Astrocyte of the spinal cord (primary cell): ENCODE data around the gene ANKRD28.

ENCODE experiments used
- DNase-seq: peaks from one replicate; pipeline ENCODE4 v3.0.0; 2011; ENCODE audit warnings: low read depth, low spot score
- H3K4me3 ChIP-seq: 2 replicates; pipeline ENCODE4 v1.5.1; 2011; ENCODE audit warnings: low read depth, mild to moderate bottlenecking, low read length, moderate library complexity
- in situ Hi-C: cut with HindIII; loops from 2 replicates; pipeline ENCODE4 v1.10.0; 2017; ENCODE audit warnings: low sequenced_read_pairs
- TF ChIP-seq, protein P1 (sequence below): IDR thresholded peaks from 2 replicates; pipeline ENCODE4 v1.5.1; 2012; ENCODE audit warnings: low read depth, mild to moderate bottlenecking, low read length, inconsistent platforms

ANKRD28 gene

DNA sequence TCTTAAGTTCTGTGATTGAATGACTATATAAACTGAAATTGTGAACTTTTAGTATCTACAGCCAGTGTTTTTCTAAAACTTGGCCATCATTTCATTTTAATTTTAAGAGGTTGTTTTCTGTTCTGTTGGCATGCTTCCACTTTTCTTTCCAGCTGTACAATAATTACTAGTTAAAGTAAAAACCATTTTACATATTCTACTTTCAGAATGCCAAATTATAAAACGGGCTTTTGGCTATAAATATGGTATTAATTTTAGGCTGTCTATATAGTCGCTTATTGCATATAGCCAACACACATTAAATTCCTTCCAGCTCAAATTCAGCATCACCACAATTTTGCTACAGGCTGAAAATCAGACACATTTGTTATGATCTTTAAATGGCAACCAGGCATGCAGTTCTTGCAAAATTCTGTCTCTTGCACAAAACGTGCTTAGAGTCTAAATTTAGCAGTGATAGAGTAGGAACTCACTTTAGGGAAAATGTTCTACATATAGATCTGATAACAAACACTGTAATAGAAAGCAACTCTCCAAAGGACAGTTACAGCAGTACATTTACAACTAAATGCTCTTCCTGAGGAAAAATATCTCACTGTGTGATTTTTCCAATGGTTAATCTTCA, 115.1 kb downstream of the ANKRD28 start:
- H3K4me3 ChIP-seq = no peak overlapping the region
- in situ Hi-C loops = no loop called here
- TF ChIP-seq, protein P1, sequence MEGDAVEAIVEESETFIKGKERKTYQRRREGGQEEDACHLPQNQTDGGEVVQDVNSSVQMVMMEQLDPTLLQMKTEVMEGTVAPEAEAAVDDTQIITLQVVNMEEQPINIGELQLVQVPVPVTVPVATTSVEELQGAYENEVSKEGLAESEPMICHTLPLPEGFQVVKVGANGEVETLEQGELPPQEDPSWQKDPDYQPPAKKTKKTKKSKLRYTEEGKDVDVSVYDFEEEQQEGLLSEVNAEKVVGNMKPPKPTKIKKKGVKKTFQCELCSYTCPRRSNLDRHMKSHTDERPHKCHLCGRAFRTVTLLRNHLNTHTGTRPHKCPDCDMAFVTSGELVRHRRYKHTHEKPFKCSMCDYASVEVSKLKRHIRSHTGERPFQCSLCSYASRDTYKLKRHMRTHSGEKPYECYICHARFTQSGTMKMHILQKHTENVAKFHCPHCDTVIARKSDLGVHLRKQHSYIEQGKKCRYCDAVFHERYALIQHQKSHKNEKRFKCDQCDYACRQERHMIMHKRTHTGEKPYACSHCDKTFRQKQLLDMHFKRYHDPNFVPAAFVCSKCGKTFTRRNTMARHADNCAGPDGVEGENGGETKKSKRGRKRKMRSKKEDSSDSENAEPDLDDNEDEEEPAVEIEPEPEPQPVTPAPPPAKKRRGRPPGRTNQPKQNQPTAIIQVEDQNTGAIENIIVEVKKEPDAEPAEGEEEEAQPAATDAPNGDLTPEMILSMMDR = no peak
- DNase-seq = no peak

DNA sequence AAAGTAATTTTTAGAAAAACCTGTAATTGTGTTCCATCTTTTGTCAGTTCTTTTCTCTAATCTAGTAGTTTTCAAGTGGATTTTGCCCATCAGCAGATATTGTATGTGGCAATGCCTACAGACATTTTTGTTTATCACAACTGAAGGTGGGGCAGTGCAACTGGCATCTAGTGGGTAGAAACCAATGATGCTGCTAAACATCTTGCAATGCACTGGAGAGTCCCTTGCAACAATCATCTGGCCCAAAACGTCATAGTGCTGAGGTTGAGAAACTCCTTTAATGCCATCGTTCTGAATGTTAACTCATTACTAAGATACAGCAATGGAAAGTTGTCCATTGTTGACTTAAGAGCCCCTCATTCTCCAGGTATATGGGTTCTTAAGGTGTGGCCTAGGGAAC, 116.1 kb downstream of the ANKRD28 start:
- TF ChIP-seq, protein P1 = no peak
- no peak for DNase-seq
- no peak overlapping the region for H3K4me3 ChIP-seq
- in situ Hi-C loops = no loop called here

DNA sequence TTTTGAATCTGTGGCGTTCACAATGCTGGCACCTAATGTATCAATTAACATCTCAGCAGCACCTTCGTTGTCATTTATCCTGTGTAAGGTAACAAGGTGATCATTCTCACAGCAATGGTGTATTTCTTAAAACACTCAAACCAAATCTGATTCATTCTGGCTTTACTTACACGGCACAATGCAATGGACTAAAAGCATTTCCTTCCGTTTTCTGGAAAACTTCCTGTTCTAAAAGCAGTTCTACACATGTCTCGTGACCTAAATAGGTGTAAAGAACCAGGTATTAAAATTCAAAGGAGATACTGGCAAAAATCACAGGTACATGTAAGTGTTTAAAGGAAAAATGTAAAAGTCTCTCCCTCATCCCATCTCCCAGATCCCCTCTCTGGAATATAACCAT, 118.5 kb downstream of the ANKRD28 start:
- H3K4me3 ChIP-seq = no peak overlapping the region
- DNase-seq = no peak
- TF ChIP-seq, protein P1 = no peak
- in situ Hi-C loops = no loop called here

DNA sequence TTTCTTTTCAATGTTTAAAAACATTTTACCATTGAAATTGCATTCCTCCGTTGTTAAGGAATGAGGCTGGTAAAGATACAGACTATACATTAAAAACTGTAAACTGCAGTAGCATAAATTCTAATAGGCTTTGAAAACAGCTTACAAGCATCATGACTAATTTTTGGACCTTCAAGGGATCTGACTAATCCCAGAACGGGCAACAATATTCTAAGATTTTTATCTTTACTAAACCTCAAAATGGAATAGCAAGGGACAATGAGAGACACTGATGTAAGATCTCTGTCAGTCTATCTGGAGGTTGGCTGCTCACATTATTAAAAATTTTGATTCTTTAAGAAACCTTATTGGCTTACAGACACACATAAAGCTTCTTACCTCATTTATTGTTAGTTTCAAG, 121.5 kb downstream of the ANKRD28 start:
- TF ChIP-seq, protein P1 = no peak
- in situ Hi-C loops = no loop called here
- DNase-seq = no peak
- H3K4me3 ChIP-seq = no peak overlapping the region

DNA sequence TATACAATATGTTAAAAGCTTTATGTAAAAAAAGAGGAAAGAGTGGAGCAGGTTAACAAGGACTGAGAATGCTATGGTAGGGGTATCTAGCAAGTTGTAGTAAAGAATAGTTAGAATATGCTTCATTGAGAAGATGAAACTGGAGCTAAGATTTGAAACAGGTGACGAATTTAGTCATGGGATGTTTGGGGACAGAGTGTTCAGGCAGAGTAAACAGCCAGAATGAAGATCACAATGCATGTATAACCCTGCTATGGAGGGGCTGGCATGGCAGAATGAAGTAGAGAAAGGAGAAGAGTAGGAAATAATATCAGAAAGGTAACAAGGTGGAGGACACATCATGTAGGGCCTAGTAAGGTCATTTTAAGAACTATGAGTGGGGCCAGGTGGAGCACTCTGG, 124.2 kb downstream of the ANKRD28 start:
- in situ Hi-C loops = no loop called here
- DNase-seq = no peak
- TF ChIP-seq, protein P1 = no peak
- H3K4me3 ChIP-seq = no peak overlapping the region

DNA sequence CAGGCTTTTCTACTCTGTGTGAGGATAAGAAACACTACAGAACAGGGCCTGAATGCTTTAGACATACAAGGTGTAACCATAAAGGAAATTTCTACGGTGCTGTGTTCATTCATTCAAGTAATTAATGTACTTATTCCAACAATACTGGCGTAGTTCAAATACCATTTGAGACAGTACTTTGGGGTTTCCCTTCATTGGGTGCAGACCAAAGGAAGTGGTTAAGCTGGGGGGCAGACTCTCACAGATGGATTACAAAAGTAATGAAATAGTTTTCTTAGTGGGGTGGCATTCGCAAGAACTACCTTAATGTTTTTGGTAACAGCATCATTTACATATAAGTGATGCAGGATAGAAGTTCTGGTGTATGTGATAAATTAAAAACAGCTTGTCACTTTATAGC, 130.3 kb downstream of the ANKRD28 start:
- in situ Hi-C loops = no loop called here
- no peak for DNase-seq
- H3K4me3 ChIP-seq = no peak overlapping the region
- TF ChIP-seq, protein P1 = no peak
